Measurements from ENCODE around the gene FXYD7. TPM values are rescaled to one million over a fixed set of nuclear protein-coding genes. Genes with fewer than 3 reads are reported as not detected.

Gene FXYD7
- total RNA-seq, 5 donors from 2014 or later (not counting 1 experiment from before 2014, with no cell fraction given), result 8.8 to 24.0 (median 12.6) TPM

DNA sequence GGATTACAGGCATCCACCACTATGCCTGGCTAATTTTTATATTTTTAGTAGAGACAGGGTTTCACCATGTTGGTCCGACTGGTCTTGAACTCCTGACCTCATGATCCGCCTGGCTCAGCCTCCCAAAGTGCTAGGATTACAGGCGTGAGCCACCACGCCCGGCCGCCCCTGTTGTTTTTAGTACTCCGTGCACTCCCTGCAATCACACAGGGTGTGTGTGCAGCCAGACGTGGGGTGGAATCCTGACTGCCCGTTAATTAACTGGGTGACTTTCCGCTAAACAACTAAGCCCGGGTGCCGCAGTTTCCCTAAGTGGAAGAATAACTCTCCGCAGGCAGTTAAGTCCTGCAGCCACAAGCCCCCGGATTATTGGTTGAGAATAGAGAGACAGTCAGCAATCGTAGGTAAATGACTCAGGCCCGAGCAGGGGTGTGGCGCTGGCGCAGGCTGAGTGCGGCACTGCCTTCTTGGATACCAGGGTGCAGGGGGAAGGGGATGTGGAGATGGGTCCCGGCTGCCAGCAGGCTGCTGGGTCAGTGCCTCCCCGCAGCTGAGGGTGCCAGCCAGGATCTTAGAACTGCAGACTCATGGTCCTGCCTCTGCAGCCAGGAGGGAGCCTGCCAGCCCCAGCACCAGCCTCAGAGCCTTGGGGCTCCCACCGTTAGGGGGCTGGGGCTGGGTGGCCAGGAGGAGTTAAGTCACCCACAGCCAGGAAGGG is 33.5 kb upstream of the FXYD7 start:
- Mint-ChIP-seq H3K27me3 (peaks cover 0 to 6% of the 10 kb centered on the region in 2 donors), H3K4me3 (no peak overlapping the region), H3K9me3 (no peaks in the 10 kb centered on the region), H3K27ac (no peak overlapping the region), H3K4me1 (peaks cover 2 to 3% (median 2%) of the 10 kb centered on the region in 3 donors), H3K36me3 (no peaks in the 10 kb centered on the region)
- Histone ChIP-seq H3K27me3 (replicated peaks in 1 of 2; ENCODE audit: control insufficient read depth in 2 of 2, extremely low read depth in 1 of 2, insufficient read depth in 2 of 2, low read length in 1 of 2) (peaks cover 0 to 25% of the 10 kb centered on the region in 2 experiments), H3K36me3 (ENCODE audit: control insufficient read depth in 2 of 2, extremely low read depth in 1 of 2, insufficient read depth in 1 of 2, low read length in 1 of 2) (no peaks in the 10 kb centered on the region), H3K4me3 (ENCODE audit: control insufficient read depth in 1 of 2, extremely low read depth in 1 of 2, low read length in 1 of 2) (no peak overlapping the region), H3K4me1 (ENCODE audit: control insufficient read depth in 1 of 2, extremely low read depth in 1 of 2, insufficient read depth in 2 of 2, low read length in 2 of 2) (peaks cover 0 to 2% of the 10 kb centered on the region in 2 experiments), H3K9me3 (no peaks in the 10 kb centered on the region), H3K27ac (ENCODE audit: low read length) (no peak overlapping the region)
- DNase-seq, result no peak
- ChIA-PET POLR2A (no interaction called here), CTCF (no interaction called here)
- no peak for ATAC-seq (replicated peaks in 1 of 4)
- WGBS (ENCODE audit: insufficient coverage), result 79% methylated on average over 16 of the region's 22 CpGs

DNA sequence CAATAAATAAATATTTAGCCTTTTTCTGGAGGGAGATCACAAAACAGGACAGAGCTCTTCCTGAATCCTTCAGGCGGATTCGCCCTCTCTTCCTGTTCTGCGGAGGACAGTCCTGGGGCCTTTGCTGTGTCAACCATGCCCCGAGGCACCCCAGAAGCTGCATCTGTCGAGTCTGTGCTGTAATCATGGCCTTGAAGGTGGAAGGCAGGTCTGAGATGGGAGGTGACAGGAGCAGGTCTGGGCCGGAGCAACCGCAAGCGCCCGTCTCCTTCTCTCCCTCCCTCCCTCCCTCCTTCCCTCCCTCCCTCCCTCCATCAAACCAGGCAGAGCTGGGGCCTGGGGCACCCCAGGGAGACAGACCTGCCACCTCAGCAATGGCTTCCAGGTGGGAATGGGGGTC is 32.1 kb upstream of the FXYD7 start:
- DNase-seq (no peak), ATAC-seq (replicated peaks in 1 of 4) (no peak)
- no peaks in the 10 kb centered on the region for H3K36me3 Mint-ChIP-seq
- H3K4me3 ChIP-seq (ENCODE audit: control insufficient read depth in 1 of 2, extremely low read depth in 1 of 2, low read length in 1 of 2), result no peak overlapping the region
- H3K27ac ChIP-seq (ENCODE audit: low read length), result no peak overlapping the region
- H3K4me3 Mint-ChIP-seq, result no peak overlapping the region
- no CpG with 5 or more reads among the region's 9 CpGs for WGBS (ENCODE audit: insufficient coverage)
- H3K4me1 Mint-ChIP-seq, result peaks cover 5 to 7% (median 6%) of the 10 kb centered on the region in 3 donors
- H3K4me1 ChIP-seq (ENCODE audit: control insufficient read depth in 1 of 2, extremely low read depth in 1 of 2, insufficient read depth in 2 of 2, low read length in 2 of 2), result peaks cover 0 to 9% of the 10 kb centered on the region in 2 experiments
- POLR2A ChIA-PET, result interaction anchor here in 1 of 2 donors (0.5 kb wide), 1 partner anchor 43 kb away, joined by 3 read pairs; the partner anchor contains the start of gene FXYD5
- H3K27me3 ChIP-seq (replicated peaks in 1 of 2; ENCODE audit: control insufficient read depth in 2 of 2, extremely low read depth in 1 of 2, insufficient read depth in 2 of 2, low read length in 1 of 2), result peaks cover 0 to 34% of the 10 kb centered on the region in 2 experiments
- H3K27ac Mint-ChIP-seq, result no peak overlapping the region
- no peaks in the 10 kb centered on the region for H3K9me3 ChIP-seq
- no peaks in the 10 kb centered on the region for H3K9me3 Mint-ChIP-seq
- H3K36me3 ChIP-seq (ENCODE audit: control insufficient read depth in 2 of 2, extremely low read depth in 1 of 2, insufficient read depth in 1 of 2, low read length in 1 of 2), result no peaks in the 10 kb centered on the region
- H3K27me3 Mint-ChIP-seq, result peaks cover 0 to 8% of the 10 kb centered on the region in 2 donors
- CTCF ChIA-PET, result no interaction called here

DNA sequence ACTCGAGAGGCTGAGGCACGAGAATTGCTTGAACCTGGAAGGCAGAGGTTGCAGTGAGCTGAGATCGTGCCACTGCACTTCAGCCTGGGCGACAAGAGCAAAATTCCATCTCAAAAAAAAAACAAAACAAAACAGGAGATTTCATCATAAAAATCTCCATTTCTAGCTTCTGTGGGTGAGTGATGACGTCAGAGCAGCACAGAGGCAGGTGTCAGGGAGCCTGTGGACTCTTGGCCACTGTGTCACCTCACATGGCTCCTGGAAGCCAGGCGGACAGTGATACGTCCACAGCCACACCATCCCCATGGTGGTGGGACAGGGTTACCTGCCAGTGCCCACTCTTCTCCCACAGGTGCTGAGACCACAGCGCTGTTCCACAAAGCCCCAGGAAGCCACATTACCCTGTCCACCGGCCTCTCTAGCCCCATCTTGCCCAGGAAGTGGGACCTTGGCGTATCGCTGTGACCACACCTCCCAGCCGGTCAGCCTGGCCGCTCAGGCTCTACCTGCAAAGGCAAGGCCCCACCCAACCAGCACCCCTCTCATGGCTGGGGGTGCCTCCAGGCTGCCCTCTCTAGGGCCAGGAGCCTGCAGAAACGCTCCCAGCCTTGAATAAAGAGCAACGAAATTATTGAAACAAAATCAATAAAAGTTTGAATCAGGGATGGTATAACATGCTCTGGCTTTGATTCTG is 29.9 kb upstream of the FXYD7 start:
- Mint-ChIP-seq H3K9me3 (no peaks in the 10 kb centered on the region), H3K36me3 (no peaks in the 10 kb centered on the region), H3K27me3 (peaks cover 0 to 8% of the 10 kb centered on the region in 2 donors), H3K27ac (no peak overlapping the region), H3K4me3 (no peak overlapping the region), H3K4me1 (peaks cover 5 to 7% (median 6%) of the 10 kb centered on the region in 3 donors)
- CTCF ChIA-PET, result no interaction called here
- DNase-seq, result no peak
- no peaks in the 10 kb centered on the region for H3K36me3 ChIP-seq (ENCODE audit: control insufficient read depth in 2 of 2, extremely low read depth in 1 of 2, insufficient read depth in 1 of 2, low read length in 1 of 2)
- ATAC-seq (replicated peaks in 1 of 4), result no peak
- H3K9me3 ChIP-seq, result no peaks in the 10 kb centered on the region
- 80% methylated on average over 8 of the region's 15 CpGs for WGBS (ENCODE audit: insufficient coverage)
- H3K4me3 ChIP-seq (ENCODE audit: control insufficient read depth in 1 of 2, extremely low read depth in 1 of 2, low read length in 1 of 2), result no peak overlapping the region
- H3K27ac ChIP-seq (ENCODE audit: low read length), result no peak overlapping the region
- H3K4me1 ChIP-seq (ENCODE audit: control insufficient read depth in 1 of 2, extremely low read depth in 1 of 2, insufficient read depth in 2 of 2, low read length in 2 of 2), result peaks cover 0 to 9% of the 10 kb centered on the region in 2 experiments
- H3K27me3 ChIP-seq (replicated peaks in 1 of 2; ENCODE audit: control insufficient read depth in 2 of 2, extremely low read depth in 1 of 2, insufficient read depth in 2 of 2, low read length in 1 of 2), result peaks cover 0 to 34% of the 10 kb centered on the region in 2 experiments
- POLR2A ChIA-PET, result no interaction called here

DNA sequence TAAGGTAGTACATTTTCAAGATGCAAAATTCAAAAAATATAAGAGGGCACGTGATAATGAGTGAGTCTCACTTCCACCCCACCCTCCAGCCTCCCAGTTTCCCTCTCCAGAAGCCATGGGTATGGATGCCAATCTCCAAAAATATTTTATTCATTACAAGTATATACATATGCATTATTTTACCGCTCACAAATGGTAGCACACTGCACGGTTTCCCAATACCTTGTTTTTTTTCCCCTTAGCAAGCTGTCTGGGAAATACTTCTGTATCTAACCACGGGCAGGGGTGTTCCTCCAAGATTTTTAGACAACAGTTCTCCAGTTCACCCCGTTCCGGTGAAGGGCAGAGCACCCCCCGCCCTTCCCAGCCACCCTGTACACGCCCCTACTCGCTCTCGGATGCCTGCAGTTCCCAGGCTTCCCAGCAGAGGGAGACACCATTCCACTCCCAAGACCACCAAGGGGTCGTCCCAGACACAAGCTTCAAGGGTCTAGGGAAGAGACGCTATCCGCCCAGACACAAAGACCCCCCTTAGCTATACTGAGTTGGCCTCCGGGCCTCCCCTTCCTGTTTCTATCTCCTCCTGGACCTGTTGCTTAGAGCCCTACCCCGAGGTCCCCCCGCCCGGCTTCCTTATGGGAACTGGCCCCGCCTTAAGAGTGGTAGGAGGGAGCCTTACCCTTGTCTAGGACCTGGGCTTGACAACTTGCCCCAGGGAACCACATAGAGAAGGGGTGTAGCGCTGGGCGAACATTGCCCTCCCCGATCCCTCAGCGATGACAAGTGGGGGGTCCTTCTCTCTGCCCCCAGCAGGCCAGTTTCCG is 28.5 kb upstream of the FXYD7 start:
- H3K4me3 Mint-ChIP-seq, result peak overlapping the region in 1 of 3 donors; percentile 31
- no peaks in the 10 kb centered on the region for H3K36me3 ChIP-seq (ENCODE audit: control insufficient read depth in 2 of 2, extremely low read depth in 1 of 2, insufficient read depth in 1 of 2, low read length in 1 of 2)
- H3K4me1 ChIP-seq (ENCODE audit: control insufficient read depth in 1 of 2, extremely low read depth in 1 of 2, insufficient read depth in 2 of 2, low read length in 2 of 2), result peaks cover 0 to 9% of the 10 kb centered on the region in 2 experiments
- DNase-seq (peak in 34 of 35 experiments; percentile 10 to 83 (median 56)), ATAC-seq (replicated peaks in 1 of 4) (peak; percentile 80 to 92 (median 86))
- CTCF ChIA-PET, result no interaction called here
- H3K4me3 ChIP-seq (ENCODE audit: control insufficient read depth in 1 of 2, extremely low read depth in 1 of 2, low read length in 1 of 2), result peak overlapping the region in 1 of 2 donors; percentile 5
- H3K36me3 Mint-ChIP-seq, result no peaks in the 10 kb centered on the region
- H3K27me3 ChIP-seq (replicated peaks in 1 of 2; ENCODE audit: control insufficient read depth in 2 of 2, extremely low read depth in 1 of 2, insufficient read depth in 2 of 2, low read length in 1 of 2), result peaks cover 0 to 33% of the 10 kb centered on the region in 2 experiments
- H3K27me3 Mint-ChIP-seq, result peaks cover 0 to 7% of the 10 kb centered on the region in 2 donors
- WGBS (ENCODE audit: insufficient coverage), result 21% methylated on average over 16 of the region's 23 CpGs
- no peak overlapping the region for H3K27ac ChIP-seq (ENCODE audit: low read length)
- no peak overlapping the region for H3K27ac Mint-ChIP-seq
- H3K9me3 Mint-ChIP-seq, result no peaks in the 10 kb centered on the region
- H3K4me1 Mint-ChIP-seq, result peaks cover 5 to 7% (median 6%) of the 10 kb centered on the region in 3 donors
- no peaks in the 10 kb centered on the region for H3K9me3 ChIP-seq
- POLR2A ChIA-PET, result no interaction called here

DNA sequence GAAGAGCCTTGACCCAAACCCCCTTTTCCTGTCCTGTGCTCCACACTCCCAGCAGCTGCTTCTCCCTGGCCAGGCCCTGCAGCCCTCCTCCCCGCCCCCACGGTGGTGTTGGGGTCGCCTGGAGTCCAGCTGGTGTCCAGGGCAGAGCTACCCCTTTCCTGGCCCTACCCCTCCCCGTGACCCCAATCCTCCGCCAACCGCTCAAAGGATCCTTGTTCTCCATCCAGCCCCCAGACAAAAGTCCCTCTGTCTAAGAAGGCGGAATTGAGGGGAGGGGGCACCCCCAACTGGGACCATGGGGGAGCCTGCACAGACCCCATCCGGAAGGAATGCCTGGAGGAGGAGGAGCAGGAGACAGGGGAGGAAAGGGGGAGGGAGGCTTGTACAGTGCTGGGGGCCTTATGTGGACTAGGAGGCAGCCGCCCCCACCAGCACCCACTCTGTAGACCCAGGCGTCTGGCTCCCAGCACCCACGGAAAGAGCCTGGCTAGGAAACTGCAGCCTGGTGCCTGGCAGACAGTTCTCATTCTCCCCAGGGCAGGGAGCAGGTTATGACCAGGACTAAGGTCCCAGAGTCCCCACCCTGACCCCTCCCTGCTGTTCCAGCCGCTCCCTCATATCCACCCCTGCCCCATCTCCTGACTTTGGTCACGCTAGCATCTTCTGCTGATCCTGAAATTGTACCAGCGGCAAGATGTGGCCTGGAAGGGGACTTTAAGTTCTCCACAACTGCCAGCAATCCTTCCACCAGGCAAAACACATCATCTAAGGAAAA is 27.7 kb upstream of the FXYD7 start, which contains the start of gene FXYD3:
Gene FXYD3 (plus strand): TSS at position 647 of the 775 bp plus-strand sequence. CDS start 3,554 bp downstream, outside the sequence.
- ATAC-seq (replicated peaks in 1 of 4), result no peak
- peaks cover 0 to 9% of the 10 kb centered on the region in 2 experiments for H3K4me1 ChIP-seq (ENCODE audit: control insufficient read depth in 1 of 2, extremely low read depth in 1 of 2, insufficient read depth in 2 of 2, low read length in 2 of 2)
- no peaks in the 10 kb centered on the region for H3K36me3 Mint-ChIP-seq
- H3K9me3 Mint-ChIP-seq, result no peaks in the 10 kb centered on the region
- POLR2A ChIA-PET, result no interaction called here
- no peaks in the 10 kb centered on the region for H3K36me3 ChIP-seq (ENCODE audit: control insufficient read depth in 2 of 2, extremely low read depth in 1 of 2, insufficient read depth in 1 of 2, low read length in 1 of 2)
- no peak within 1 kb of the TSS for H3K27ac ChIP-seq (ENCODE audit: low read length)
- no peak within 1 kb of the TSS for H3K27ac Mint-ChIP-seq
- H3K27me3 Mint-ChIP-seq, result peaks cover 0 to 7% of the 10 kb centered on the region in 2 donors
- CTCF ChIA-PET, result no interaction called here
- WGBS (ENCODE audit: insufficient coverage), result 88% methylated on average over 7 of the region's 14 CpGs
- H3K9me3 ChIP-seq, result no peaks in the 10 kb centered on the region
- peaks cover 0 to 29% of the 10 kb centered on the region in 2 experiments for H3K27me3 ChIP-seq (replicated peaks in 1 of 2; ENCODE audit: control insufficient read depth in 2 of 2, extremely low read depth in 1 of 2, insufficient read depth in 2 of 2, low read length in 1 of 2)
- peak within 1 kb of the TSS in 1 of 2 donors; percentile 5 for H3K4me3 ChIP-seq (ENCODE audit: control insufficient read depth in 1 of 2, extremely low read depth in 1 of 2, low read length in 1 of 2)
- peaks cover 5 to 7% (median 6%) of the 10 kb centered on the region in 3 donors for H3K4me1 Mint-ChIP-seq
- H3K4me3 Mint-ChIP-seq, result peak within 1 kb of the TSS in 1 of 3 donors; percentile 31
- no peak for DNase-seq
